NOMO-1 (cell line): ENCODE measurements around the gene ARAP3.
"Not testable (repeated sequence)": the region's sequence is repeated elsewhere in the genome, so short reads cannot be mapped to it uniquely, and the experiment has no call there.

ENCODE experiments used
- DNase-seq, 2 experiments: peaks; one replicate each; lab custom pipeline; 2025; ENCODE audit not compliant: unreplicated experiment in 2 of 2; lab: John Stamatoyannopoulos, UW

Gene ARAP3

DNA sequence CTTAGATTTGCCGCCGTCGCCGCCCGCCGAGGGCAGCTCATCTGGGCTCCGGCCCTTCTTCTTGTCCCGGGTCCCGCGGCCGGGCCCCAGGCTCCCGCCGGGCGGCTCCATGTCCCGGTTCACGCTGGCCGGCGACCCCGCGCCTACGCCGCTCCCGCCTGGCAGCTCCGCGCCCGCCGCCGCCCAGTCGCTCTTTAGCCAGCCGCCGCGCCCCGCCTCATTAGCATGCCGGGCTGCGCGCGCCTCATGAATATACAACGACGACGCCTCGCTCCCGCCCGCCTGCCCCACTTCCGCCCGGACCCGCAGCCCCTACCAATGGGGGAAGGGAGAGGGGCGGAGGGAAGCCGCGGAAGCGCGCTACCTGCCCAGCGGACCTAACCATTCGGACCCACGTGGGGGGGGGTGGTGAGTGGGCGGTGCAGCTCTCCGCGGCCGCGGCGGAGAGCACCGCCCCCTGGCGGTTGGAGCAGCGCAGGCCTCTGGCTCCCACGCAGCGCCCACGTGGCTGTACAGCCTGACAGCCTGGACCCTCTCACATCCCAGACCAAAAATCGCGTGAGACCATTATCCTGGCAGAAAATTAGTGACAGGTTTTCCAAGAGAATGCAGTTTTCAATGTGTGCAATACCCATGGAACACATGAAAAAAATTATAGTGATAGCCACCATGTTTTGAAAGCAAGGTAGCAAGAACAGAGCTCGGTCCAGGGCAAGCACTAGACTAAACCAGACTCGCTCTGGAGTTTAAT lies 63.1 kb downstream of the ARAP3 start, which contains the start of gene DIAPH1:
Gene DIAPH1 (minus strand): TSS at position 197 of the 751 bp plus-strand sequence. CDS start 86 bp downstream, at position 111.
- peak; percentile 95 to 99 for DNase-seq

DNA sequence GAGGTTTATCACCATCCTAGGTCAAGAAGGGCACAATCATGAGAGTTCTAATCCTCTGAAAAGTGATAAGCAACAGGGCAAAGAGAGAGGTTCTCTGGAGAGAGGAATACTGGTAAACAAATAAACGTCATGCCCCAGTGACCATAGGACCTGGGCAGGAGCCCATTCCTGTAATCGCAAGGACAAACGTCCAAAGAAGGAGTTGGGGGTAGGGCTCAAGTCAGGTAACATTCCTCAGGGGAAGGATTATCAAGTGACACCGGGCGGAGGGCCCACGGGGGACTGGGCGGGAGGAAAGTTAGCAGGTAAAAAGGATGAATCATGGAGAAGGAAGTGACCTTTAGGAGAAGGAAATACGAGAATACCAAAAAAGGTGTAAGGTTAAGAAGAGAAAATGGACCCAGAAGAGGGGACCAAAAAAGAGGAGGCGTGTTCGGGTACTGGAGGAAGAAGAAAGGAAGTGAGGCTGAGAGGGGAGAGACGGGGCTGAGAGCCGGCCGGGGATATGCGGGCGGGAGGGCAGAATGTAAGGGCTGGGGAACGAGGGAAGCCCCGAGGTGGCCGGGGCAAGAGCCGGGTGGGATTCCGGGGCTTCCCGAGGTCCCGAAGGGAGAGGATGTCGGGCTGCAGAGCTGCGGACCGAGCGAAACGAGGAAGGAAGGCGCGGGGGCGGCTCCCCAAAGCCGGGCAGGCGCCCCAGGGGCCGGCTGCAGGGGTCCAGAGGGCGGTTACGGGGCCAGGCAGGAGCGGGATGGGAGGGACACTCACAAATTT lies 63.8 kb downstream of the ARAP3 start:
- DNase-seq: peak; percentile 32 to 58

DNA sequence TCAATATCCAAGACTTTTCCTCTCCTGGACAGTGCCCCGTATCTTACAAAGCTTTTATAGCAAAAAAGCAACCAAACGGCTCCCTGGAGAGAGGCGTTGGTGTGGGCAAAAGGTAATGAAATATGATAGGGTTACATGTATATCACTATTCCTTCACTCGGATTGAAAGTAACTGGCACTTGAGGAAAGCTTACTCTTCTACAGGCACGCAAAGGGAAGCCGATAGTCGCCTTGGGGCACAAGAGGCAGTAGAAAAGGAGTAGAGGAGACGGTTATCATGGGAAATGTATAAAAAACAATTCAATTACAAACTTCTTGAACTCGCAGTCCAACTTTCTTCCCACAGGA lies 64.4 kb downstream of the ARAP3 start:
- DNase-seq: no peak

GRCh38 chr5:141617128-141617527 lies 64.9 kb downstream of the ARAP3 start:
- DNase-seq: no peak

DNA sequence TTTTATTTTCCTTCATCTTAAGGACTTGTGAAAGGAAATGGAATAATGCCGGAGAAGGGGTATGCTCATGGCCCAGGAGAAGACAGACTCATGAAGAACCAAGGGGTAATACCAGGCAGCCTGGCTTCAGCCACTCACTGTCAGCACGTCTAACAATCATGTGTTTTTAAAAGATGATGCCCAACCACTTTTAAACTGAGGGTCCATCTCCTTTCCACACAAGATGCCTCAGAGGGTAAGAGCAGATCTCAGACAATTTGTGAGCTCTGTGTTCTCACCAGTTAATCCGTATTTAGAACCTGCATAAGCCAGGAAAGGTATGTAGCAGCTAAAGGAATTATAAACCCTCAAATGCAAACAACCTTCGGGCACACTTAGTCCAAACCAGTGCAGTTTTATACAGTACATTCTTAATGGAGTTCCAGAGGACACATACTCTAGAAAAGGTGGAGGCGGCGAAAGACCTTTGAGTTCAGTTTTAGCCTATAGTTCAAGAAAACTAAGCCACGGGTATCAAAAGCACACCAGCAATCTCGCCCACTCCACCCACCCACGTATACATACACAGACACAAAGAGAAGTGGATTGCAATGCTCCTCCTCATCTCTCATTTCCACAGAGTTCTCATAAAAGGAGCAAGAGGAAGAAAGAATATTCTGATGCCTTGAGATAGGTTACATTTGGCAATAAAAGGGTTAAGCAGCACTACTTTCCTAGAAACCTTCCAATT lies 65.9 kb downstream of the ARAP3 start:
- DNase-seq: no peak

- no peak for DNase-seq
Measured at GRCh38 chr5:141613344-141613743, 68.7 kb downstream of the ARAP3 start.

DNA sequence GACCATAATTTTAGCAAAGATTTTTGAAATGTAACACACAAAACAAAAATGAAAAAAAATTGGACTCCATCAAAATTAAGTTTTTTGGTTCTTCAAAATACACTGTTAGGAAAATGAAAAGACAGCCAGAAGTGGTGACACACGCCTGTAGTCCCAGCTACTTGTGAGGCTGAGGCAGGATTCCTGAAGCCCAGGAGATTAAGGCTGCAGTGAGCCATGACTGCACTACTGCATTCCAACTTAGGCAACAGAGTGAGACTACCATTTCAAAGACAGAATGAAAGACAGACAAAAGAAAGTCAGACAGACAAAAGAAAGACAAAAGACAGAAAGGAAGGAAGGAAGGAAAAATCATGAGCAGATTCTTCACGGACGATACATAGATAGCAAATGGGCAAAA lies 70.7 kb downstream of the ARAP3 start:
- no peak for DNase-seq

DNA sequence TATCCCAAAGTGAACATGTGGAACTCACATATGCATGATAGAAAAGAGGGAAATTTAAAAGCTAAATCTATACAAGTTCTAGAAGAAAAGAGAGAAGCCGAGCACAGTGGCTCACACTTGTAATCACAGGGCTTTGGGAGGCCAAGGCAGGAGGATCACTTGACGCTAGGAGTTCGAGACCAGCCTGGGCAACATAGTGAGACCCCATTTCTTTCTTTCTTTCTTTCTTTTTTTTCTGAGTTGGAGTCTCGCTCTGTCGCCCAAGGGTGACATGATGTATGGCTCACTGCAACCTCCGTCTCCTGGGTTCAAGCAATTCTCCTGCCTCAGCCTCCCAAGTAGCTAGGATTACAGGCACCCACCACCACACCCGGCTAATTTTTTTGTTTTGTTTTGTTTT lies 72.1 kb downstream of the ARAP3 start:
- DNase-seq: not testable (repeated sequence)

- no peak for DNase-seq
Measured at GRCh38 chr5:141609044-141609443, 73.0 kb downstream of the ARAP3 start.

DNA sequence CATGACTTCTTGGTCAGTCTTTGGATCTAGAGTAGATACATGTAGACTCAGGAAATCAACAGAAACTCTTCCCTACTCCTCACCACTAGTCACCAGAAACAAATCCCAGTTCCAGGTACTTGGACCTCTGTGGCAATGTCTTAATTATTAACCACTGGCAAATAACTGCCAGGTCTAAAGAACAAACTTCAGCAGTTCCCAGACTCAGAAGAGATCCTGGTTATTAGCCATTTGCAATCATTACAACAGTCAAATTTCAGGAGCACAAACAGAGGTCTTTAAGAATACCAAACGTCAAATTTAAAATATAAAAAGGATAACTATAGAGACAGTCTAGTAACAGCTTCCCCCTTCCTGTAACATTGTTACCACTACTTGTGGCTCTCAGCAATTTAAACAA lies 73.5 kb downstream of the ARAP3 start:
- DNase-seq: no peak

GRCh38 chr5:141608046-141608445 lies 74.0 kb downstream of the ARAP3 start:
- no peak for DNase-seq

DNA sequence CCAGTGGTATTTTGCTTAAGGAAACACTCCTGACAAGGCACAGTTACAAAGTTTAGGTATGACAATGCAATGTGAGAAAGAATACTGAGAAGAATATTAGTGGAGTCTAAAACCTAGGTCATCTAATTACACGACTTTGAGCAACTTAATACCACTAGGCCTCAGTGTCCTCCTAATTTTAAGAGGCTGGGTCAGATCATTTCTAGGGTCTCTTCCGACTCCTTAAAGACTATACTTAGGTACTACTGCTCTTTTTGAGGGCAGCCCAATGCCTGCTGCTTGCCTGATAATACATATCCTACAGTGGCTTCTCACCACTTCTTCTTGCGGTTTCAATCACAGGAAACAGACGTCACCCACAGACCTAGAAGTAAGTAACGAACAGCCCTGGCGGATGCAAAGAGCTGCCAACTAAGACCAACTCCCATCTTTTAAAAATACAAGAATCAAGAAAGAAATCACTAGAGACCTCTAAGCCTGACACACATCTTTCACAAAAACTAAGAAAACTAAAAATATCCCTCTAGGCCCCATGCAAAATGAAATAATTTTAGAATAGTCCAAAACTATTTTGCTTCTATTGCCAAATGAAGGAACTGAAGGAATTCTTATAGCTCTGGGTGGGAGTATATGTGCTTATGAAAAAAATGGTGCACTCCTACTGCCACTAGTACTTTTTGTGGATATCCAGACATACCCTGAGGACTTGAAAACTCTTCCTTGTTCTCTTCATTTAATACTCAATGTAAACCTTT lies 76.3 kb downstream of the ARAP3 start:
- peak; percentile 85 to 97 for DNase-seq

DNA sequence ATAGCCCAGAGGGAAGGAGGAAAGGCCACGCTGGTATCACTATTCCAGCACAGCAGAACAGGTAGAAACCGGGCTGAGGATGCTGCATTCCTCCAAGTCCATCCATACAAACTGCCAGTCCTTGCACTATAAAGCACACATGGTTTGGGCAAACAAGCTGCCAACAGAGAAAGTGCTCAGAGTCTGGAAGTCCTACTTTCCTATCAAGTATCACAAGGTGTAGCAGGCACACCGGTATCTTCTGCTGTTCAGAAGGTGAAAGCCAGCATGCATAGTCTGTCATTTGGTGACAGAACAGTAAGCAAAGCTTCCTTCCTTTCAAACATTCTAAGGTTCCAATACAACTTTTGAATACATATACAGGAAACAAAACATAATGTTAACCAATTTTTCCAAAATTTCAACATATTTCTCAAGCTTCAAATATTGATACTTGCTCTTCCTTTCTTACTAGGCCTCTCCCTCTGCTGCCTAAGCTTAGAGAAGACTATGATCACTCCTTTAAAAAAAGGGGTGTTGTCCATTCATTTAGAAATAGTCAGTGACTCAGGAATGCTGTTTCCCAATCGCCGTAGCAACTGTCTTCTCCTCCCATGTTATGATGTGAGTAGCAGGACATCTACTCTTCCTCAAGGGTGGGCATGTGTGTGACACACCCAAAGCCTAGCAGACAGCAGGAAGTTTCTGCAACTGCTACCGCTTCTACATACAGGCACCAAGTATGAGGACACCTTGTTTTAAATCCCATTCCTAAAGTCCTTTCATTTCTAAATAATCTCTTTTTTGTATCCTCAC lies 77.9 kb downstream of the ARAP3 start:
- peak; percentile 81 to 98 for DNase-seq
